Neural progenitor cell (in vitro differentiated cells): ENCODE results near the gene PCDH8. TPM values are rescaled to one million over a fixed set of nuclear protein-coding genes. Genes with fewer than 3 reads are reported as not detected.

Experiments
- DNase-seq: peaks from one replicate; pipeline ENCODE4 v3.0.0-alpha.2; 2016; ENCODE audit warnings: low spot score
- H2AFZ ChIP-seq: fragments of 200-600 bp; sonication (generic); replicated peaks from 2 replicates; pipeline ENCODE4 v1.6.1; 2016; ENCODE audit warnings: antibody characterized with exemption
- H3F3A ChIP-seq: fragments of 200-600 bp; sonication (generic); 2 replicates; pipeline ENCODE4 v1.6.1; 2016; ENCODE audit warnings: antibody characterized with exemption, low read depth
- H3K27ac ChIP-seq: fragments of 200-600 bp; sonication (generic); 2 replicates; pipeline ENCODE4 v1.5.1; 2016; ENCODE audit warnings: mild to moderate bottlenecking
- H3K27me3 ChIP-seq: fragments of 200-600 bp; sonication (generic); 2 replicates; pipeline ENCODE4 v1.6.1; 2016; ENCODE audit warnings: mild to moderate bottlenecking, moderate library complexity
- H3K36me3 ChIP-seq: fragments of 200-600 bp; sonication (generic); 2 replicates; pipeline ENCODE4 v1.5.1; 2016
- H3K4me1 ChIP-seq: fragments of 200-600 bp; sonication (generic); 2 replicates; pipeline ENCODE4 v1.6.1; 2016; ENCODE audit warnings: mixed run types
- H3K4me2 ChIP-seq: fragments of 200-600 bp; sonication (generic); 2 replicates; pipeline ENCODE4 v1.6.1; 2016
- H3K4me3 ChIP-seq: fragments of 200-600 bp; sonication (generic); 2 replicates; pipeline ENCODE4 v1.5.1; 2016
- H3K79me2 ChIP-seq: fragments of 200-600 bp; sonication (generic); 2 replicates; pipeline ENCODE4 v1.6.1; 2016; ENCODE audit warnings: low read depth
- H3K9ac ChIP-seq: fragments of 200-600 bp; sonication (generic); 2 replicates; pipeline ENCODE4 v1.6.1; 2016
- H3K9me3 ChIP-seq: fragments of 200-600 bp; sonication (generic); 2 replicates; pipeline ENCODE4 v1.5.1; 2016; ENCODE audit warnings: low read depth
- H4K20me1 ChIP-seq: fragments of 200-600 bp; sonication (generic); 2 replicates; pipeline ENCODE4 v1.6.1; 2016; ENCODE audit warnings: low read depth
- H3K27ac Mint-ChIP-seq: 3 replicates; pipeline ENCODE4 v1.8.0; 2021; ENCODE audit warnings: mixed read lengths
- H3K27me3 Mint-ChIP-seq: 2 replicates; pipeline ENCODE4 v1.8.0; 2022; ENCODE audit warnings: low read depth, mild to moderate bottlenecking, inconsistent platforms, moderate library complexity, mixed read lengths; ENCODE audit not compliant: insufficient read depth
- H3K36me3 Mint-ChIP-seq: 3 replicates; pipeline ENCODE4 v1.8.0; 2021; ENCODE audit warnings: mixed read lengths
- H3K4me1 Mint-ChIP-seq: 3 replicates; pipeline ENCODE4 v1.8.0; 2021; ENCODE audit warnings: mixed read lengths
- H3K4me3 Mint-ChIP-seq: 3 replicates; pipeline ENCODE4 v1.8.0; 2021; ENCODE audit warnings: mild to moderate bottlenecking, moderate library complexity, mixed read lengths
- H3K9me3 Mint-ChIP-seq: 3 replicates; pipeline ENCODE4 v1.8.0; 2020; ENCODE audit warnings: mixed read lengths
- CTCF ChIP-seq: fragments of 200-600 bp; sonication (generic); IDR thresholded peaks from 2 replicates; pipeline ENCODE4 v1.5.1; 2017; ENCODE audit warnings: antibody characterized with exemption, mild to moderate bottlenecking
- EZH2 ChIP-seq: fragments of 200-600 bp; sonication (generic); IDR thresholded peaks from 2 replicates; pipeline ENCODE4 v1.6.1; 2017; ENCODE audit warnings: antibody characterized with exemption, mild to moderate bottlenecking, moderate library complexity
- EZH2phosphoT487 ChIP-seq: fragments of 200-600 bp; sonication (generic); IDR thresholded peaks from 2 replicates; pipeline ENCODE4 v1.6.1; 2017; ENCODE audit warnings: antibody characterized with exemption
- total RNA-seq: library from RNA; depleted of rRNA; stranded (reverse); fragments of >200 nt; gene quantifications from 2 replicates; pipeline ENCODE4 v1.2.3, GENCODE V29; 2015; ENCODE audit warnings: low replicate concordance

PCDH8 gene
- total RNA-seq, 1 donor from 2014 or later: 0.52 TPM

- Histone ChIP-seq H3F3A (peaks cover 42% of the 10 kb centered on the region), H3K36me3 (no peaks in the 10 kb centered on the region), H3K27me3 (peaks cover 95% of the 10 kb centered on the region), H3K79me2 (no peaks in the 10 kb centered on the region), H3K4me2 (peak overlapping the region; percentile 95), H3K4me1 (peaks cover 24% of the 10 kb centered on the region), H3K4me3 (peak overlapping the region; percentile 60), H3K9ac (no peak overlapping the region), H3K9me3 (no peaks in the 10 kb centered on the region), H4K20me1 (peaks cover 80% of the 10 kb centered on the region), H3K27ac (no peak overlapping the region), H2AFZ (no peak overlapping the region)
- H3K36me3 Mint-ChIP-seq: peaks cover 2% of the 10 kb centered on the region
- H3K9me3 Mint-ChIP-seq: peaks cover 2% of the 10 kb centered on the region
- peak overlapping the region; percentile 92 for H3K4me3 Mint-ChIP-seq
- H3K27me3 Mint-ChIP-seq: peaks cover 46% of the 10 kb centered on the region
- DNase-seq: peak; percentile 93
- TF ChIP-seq CTCF: peak; percentile 80
- no peak for TF ChIP-seq EZH2
- TF ChIP-seq EZH2phosphoT487: peak; percentile 41
- peaks cover 43% of the 10 kb centered on the region for H3K4me1 Mint-ChIP-seq
- H3K27ac Mint-ChIP-seq: peak overlapping the region; percentile 94
Measured at GRCh38 chr13:52850396-52851136, 2.1 kb upstream of the PCDH8 start.

GRCh38 chr13:52850072-52850395, 1.6 kb upstream of the PCDH8 start:
- Histone ChIP-seq H3F3A (peaks cover 42% of the 10 kb centered on the region), H2AFZ (no peak overlapping the region), H4K20me1 (peaks cover 76% of the 10 kb centered on the region), H3K27ac (no peak overlapping the region), H3K36me3 (no peaks in the 10 kb centered on the region), H3K27me3 (peaks cover 95% of the 10 kb centered on the region), H3K9me3 (no peaks in the 10 kb centered on the region), H3K9ac (no peak overlapping the region), H3K4me3 (no peak overlapping the region), H3K4me2 (peak overlapping the region; percentile 95), H3K79me2 (no peaks in the 10 kb centered on the region), H3K4me1 (peaks cover 24% of the 10 kb centered on the region)
- peak overlapping the region; percentile 92 for H3K4me3 Mint-ChIP-seq
- peaks cover 47% of the 10 kb centered on the region for H3K4me1 Mint-ChIP-seq
- peaks cover 47% of the 10 kb centered on the region for H3K27me3 Mint-ChIP-seq
- H3K9me3 Mint-ChIP-seq: peaks cover 2% of the 10 kb centered on the region
- no peak for DNase-seq
- H3K36me3 Mint-ChIP-seq: peaks cover 2% of the 10 kb centered on the region
- H3K27ac Mint-ChIP-seq: peak overlapping the region; percentile 70
- TF ChIP-seq EZH2 (peak; percentile 54), CTCF (no peak), EZH2phosphoT487 (no peak)

- Mint-ChIP-seq H3K27ac (peak overlapping the region; percentile 70), H3K4me3 (peak overlapping the region; percentile 92), H3K36me3 (peaks cover 5% of the 10 kb centered on the region), H3K9me3 (no peaks in the 10 kb centered on the region), H3K4me1 (peaks cover 52% of the 10 kb centered on the region), H3K27me3 (peaks cover 47% of the 10 kb centered on the region)
- Histone ChIP-seq H3K27me3 (peaks cover 95% of the 10 kb centered on the region), H3K4me1 (peaks cover 24% of the 10 kb centered on the region), H3F3A (peaks cover 42% of the 10 kb centered on the region), H3K27ac (no peak overlapping the region), H2AFZ (no peak overlapping the region), H3K79me2 (no peaks in the 10 kb centered on the region), H3K36me3 (no peaks in the 10 kb centered on the region), H3K4me2 (peak overlapping the region; percentile 62), H4K20me1 (peaks cover 73% of the 10 kb centered on the region), H3K4me3 (peak overlapping the region; percentile 26), H3K9me3 (no peaks in the 10 kb centered on the region), H3K9ac (no peak overlapping the region)
- TF ChIP-seq CTCF: no peak
- TF ChIP-seq EZH2: peak; percentile 74
- DNase-seq: peak; percentile 40
Measured at GRCh38 chr13:52849291-52850071, 1.0 kb upstream of the PCDH8 start.
